Purkinje cell (primary cell): Measurements from ENCODE around the gene STAU1. TPM values are rescaled to one million over a fixed set of nuclear protein-coding genes. Genes with fewer than 3 reads are reported as not detected.

ENCODE experiments used
- polyA plus RNA-seq: library from polyadenylated mRNA; unstranded; fragments of >200 nt; fragmentation: Nextera tagmentation; gene quantifications from 2 replicates; pipeline ENCODE4 v1.2.1, GENCODE V29; 2014

The STAU1 gene, protein sequence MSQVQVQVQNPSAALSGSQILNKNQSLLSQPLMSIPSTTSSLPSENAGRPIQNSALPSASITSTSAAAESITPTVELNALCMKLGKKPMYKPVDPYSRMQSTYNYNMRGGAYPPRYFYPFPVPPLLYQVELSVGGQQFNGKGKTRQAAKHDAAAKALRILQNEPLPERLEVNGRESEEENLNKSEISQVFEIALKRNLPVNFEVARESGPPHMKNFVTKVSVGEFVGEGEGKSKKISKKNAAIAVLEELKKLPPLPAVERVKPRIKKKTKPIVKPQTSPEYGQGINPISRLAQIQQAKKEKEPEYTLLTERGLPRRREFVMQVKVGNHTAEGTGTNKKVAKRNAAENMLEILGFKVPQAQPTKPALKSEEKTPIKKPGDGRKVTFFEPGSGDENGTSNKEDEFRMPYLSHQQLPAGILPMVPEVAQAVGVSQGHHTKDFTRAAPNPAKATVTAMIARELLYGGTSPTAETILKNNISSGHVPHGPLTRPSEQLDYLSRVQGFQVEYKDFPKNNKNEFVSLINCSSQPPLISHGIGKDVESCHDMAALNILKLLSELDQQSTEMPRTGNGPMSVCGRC
- 61.0 and 67.9 TPM in 2 replicates for polyA plus RNA-seq

DNA sequence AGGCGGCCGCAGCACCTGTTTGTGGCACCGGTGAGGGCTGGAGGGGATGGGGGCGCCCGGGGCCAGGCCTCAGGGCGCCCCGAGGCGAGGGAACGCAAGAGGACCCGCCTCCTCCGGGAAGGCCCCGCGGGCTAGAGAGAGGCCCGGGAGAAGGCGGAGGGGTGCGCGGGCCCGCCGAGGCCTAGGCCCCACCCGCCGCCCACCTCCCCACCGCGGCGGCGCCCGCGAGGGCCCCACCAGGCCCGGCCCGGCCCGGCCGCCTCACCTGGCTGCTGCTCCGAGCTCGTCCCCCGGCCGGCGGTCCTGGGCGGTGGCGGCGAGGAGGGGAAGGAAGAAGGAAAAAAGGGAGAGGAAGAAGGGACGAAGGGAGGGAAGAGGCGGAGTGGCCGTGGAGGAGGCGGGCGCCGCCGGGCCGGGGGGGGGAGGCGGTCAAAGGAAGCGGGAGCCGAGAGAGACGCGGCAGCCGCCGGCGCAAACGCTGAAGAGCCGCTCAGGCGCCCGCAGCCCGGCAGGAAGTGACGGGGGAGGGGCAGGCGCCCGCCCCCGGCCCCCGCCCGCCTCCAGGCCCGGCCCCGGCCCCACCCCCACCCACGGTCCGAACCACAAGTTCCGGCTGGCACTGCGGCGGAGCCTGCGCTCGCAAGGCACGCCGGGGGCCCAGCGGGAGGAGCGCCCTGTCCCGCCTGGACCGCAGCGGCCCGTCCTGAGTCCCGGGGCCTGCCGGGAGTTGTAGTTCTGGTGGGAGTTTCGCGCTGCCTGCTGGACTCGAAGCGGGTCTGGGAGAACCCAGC is at the start of gene STAU1:
Gene STAU1 (minus strand): TSS at position 484 of the 791 bp plus-strand sequence. CDS start 22,133 bp downstream, outside the sequence.

DNA sequence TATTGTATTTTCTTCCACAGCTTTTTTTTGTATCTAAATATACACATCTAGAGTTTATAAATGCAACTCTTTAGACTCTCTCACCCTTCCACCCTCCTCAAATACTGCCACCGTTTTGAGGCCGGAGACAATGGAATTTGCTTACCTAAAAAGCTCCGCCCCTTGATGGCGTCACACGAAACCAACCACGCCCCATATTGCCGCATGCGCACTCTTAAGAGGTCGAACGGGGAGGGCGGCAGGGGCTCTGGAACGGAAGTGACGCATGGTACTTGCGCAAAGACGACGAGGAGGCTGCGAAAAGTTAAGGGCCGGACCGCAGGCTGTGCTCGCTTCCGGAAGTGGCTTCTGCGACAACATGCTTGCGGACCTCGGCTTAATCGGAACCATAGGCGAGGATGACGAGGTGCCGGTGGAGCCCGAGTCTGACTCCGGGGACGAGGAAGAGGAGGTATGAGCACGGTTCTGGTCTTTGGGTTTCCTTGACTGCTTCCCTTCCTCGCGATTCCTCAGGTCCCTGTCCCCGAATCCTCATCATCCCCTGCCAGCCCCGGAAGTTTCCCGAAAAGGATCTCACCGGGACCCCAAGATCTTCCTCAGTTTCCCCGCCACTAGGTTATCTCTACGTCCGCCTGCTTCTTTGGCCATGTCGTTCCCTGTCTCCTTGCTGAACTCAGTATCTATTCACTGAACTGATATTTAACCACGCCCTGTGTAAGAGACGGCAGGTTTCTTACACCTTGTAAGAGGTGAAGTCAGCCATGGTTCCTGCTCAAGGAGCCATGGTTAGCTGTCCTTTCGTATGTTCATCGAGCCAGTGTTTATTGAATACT is 31.2 kb upstream of the STAU1 start, which contains the start of gene DDX27:
Gene DDX27 (plus strand): TSS at position 326 of the 833 bp plus-strand sequence. CDS start 33 bp downstream, at position 359.

Other genes starting within 250 kb of the STAU1 start
- gene CSE1L, start 142.0 kb downstream of the STAU1 start, polyA plus RNA-seq: 144 and 158 TPM in 2 replicates
- 21.4 and 34.2 TPM in 2 replicates for gene DDX27, start 31.1 kb upstream of the STAU1 start, polyA plus RNA-seq
- gene ZNFX1, start 89.7 kb upstream of the STAU1 start, polyA plus RNA-seq: 1.1 and 1.4 TPM in 2 replicates